Liver (tissue), 9 donors: Measurements from ENCODE around the gene AK1. TPM values are rescaled to one million over a fixed set of nuclear protein-coding genes. Genes with fewer than 3 reads are reported as not detected.

Experiments
- DNase-seq: peaks from one replicate; pipeline ENCODE4 v3.0.0-alpha.2; 2017; ENCODE audit warnings: low spot score
- H3K27ac ChIP-seq, 2 donors: one replicate each; pipeline ENCODE4 v1.7.0; 2013; ENCODE audit warnings: inconsistent platforms in 2 of 2, low read length in 2 of 2, control low read depth in 1 of 2, low read depth in 1 of 2, mild to moderate bottlenecking in 1 of 2
- H3K27me3 ChIP-seq, 4 donors: one replicate each; pipeline versions ENCODE4 v1.6.1 to v1.7.0; 2013; ENCODE audit warnings: low read length in 3 of 4, inconsistent platforms in 1 of 4, mild to moderate bottlenecking in 1 of 4, moderate library complexity in 1 of 4; ENCODE audit not compliant: control insufficient read depth in 4 of 4, insufficient read depth in 4 of 4
- H3K36me3 ChIP-seq, 4 donors: one replicate each; pipeline versions ENCODE4 v1.6.1 to v1.7.0; 2013; ENCODE audit warnings: low read length in 3 of 4, mild to moderate bottlenecking in 3 of 4, low read depth in 1 of 4, moderate library complexity in 1 of 4; ENCODE audit not compliant: control insufficient read depth in 4 of 4, insufficient read depth in 3 of 4
- H3K4me1 ChIP-seq, 4 donors: one replicate each; pipeline versions ENCODE4 v1.6.1 to v1.7.0; 2013; ENCODE audit warnings: low read length in 3 of 4, mild to moderate bottlenecking in 3 of 4, moderate library complexity in 1 of 4; ENCODE audit not compliant: control insufficient read depth in 4 of 4, insufficient read depth in 4 of 4
- H3K4me3 ChIP-seq, 3 donors: one replicate each; pipeline versions ENCODE4 v1.6.1 to v1.7.0; 2013; ENCODE audit warnings: low read length in 3 of 3, control low read depth in 1 of 3, low read depth in 1 of 3, mild to moderate bottlenecking in 1 of 3
- H3K9ac ChIP-seq, 2 donors: one replicate each; pipeline ENCODE4 v1.7.0; 2013; ENCODE audit warnings: low read length in 2 of 2, mild to moderate bottlenecking in 2 of 2, moderate library complexity in 2 of 2, control low read depth in 1 of 2, low read depth in 1 of 2
- H3K9me3 ChIP-seq, 4 donors: one replicate each; pipeline versions ENCODE4 v1.6.1 to v1.7.0; 2013; ENCODE audit warnings: low read length in 3 of 4; ENCODE audit not compliant: control insufficient read depth in 4 of 4
- ATF3 ChIP-seq: IDR thresholded peaks from 2 replicates; pipeline ENCODE4 v1.6.1; 2016; ENCODE audit warnings: antibody characterized with exemption
- CTCF ChIP-seq: fragments of 150-350 bp; IDR thresholded peaks from 2 replicates; pipeline ENCODE4 v1.5.1; 2017; ENCODE audit warnings: improper control_type of control experiment, low read depth, low read length; ENCODE audit not compliant: missing input control
- EGR1 ChIP-seq, 2 donors: IDR thresholded peaks; 2 replicates each; pipeline ENCODE4 v1.6.1; 2016 to 2018; ENCODE audit warnings: antibody characterized with exemption in 2 of 2, low read depth in 2 of 2
- FOXA1 ChIP-seq: IDR thresholded peaks from 2 replicates; pipeline ENCODE4 v1.6.1; 2016; ENCODE audit warnings: antibody characterized with exemption
- FOXA2 ChIP-seq: IDR thresholded peaks from 2 replicates; pipeline ENCODE4 v1.6.1; 2016; ENCODE audit warnings: antibody characterized with exemption
- GABPA ChIP-seq, 2 donors: IDR thresholded peaks in 1 of 2; conservative IDR thresholded peaks in 1 of 2; 2 replicates each; pipeline ENCODE4 v1.6.1; 2016; ENCODE audit warnings: antibody characterized with exemption in 2 of 2, mild to moderate bottlenecking in 1 of 2, moderate library complexity in 1 of 2
- HNF4G ChIP-seq: IDR thresholded peaks from 2 replicates; pipeline ENCODE4 v1.6.1; 2016; ENCODE audit warnings: antibody characterized with exemption
- JUND ChIP-seq, 2 donors: IDR thresholded peaks; 2 replicates each; pipeline ENCODE4 v1.6.1; 2016; ENCODE audit warnings: antibody characterized with exemption in 2 of 2
- MAX ChIP-seq: IDR thresholded peaks from 2 replicates; pipeline ENCODE4 v1.6.1; 2016; ENCODE audit warnings: antibody characterized with exemption
- NR2F2 ChIP-seq: IDR thresholded peaks from 2 replicates; pipeline ENCODE4 v1.6.1; 2016; ENCODE audit warnings: antibody characterized with exemption
- RAD21 ChIP-seq, 2 donors: IDR thresholded peaks; 2 replicates each; pipeline ENCODE4 v1.6.1; 2016; ENCODE audit warnings: antibody characterized with exemption in 2 of 2, mild to moderate bottlenecking in 2 of 2
- REST ChIP-seq: IDR thresholded peaks from 2 replicates; pipeline ENCODE4 v1.6.1; 2016; ENCODE audit warnings: antibody characterized with exemption, mild to moderate bottlenecking
- RXRA ChIP-seq, 2 donors: IDR thresholded peaks; 2 replicates each; pipeline ENCODE4 v1.6.1; 2017 to 2018; ENCODE audit warnings: antibody characterized with exemption in 2 of 2, mild to moderate bottlenecking in 1 of 2
- SP1 ChIP-seq: IDR thresholded peaks from 2 replicates; pipeline ENCODE4 v1.6.1; 2018; ENCODE audit warnings: antibody characterized with exemption, mild to moderate bottlenecking
- TAF1 ChIP-seq: conservative IDR thresholded peaks from 2 replicates; pipeline ENCODE4 v1.6.1; 2016; ENCODE audit warnings: antibody characterized with exemption, mild to moderate bottlenecking
- YY1 ChIP-seq: IDR thresholded peaks from 2 replicates; pipeline ENCODE4 v1.6.1; 2016; ENCODE audit warnings: antibody characterized with exemption, mild to moderate bottlenecking
- ZBTB33 ChIP-seq: IDR thresholded peaks from 2 replicates; pipeline ENCODE4 v1.6.1; 2016; ENCODE audit warnings: antibody characterized with exemption
- WGBS: extraction: QIAGEN DNeasy Blood & Tissue Kit; methylation state at CpG from one replicate; pipeline ENCODE4 v1.1.7; 2013; 5-methylcytosine and 5-hydroxymethylcytosine counted together
- polyA plus RNA-seq, 2 donors: library from polyadenylated mRNA; stranded (reverse) in 1 of 2; unstranded in 1 of 2; fragments of 200-250 nt in 1 of 2; fragments of >200 nt in 1 of 2; fragmentation: Nextera tagmentation in 1 of 2; extraction: Ambion mirVana in 1 of 2; gene quantifications; one replicate each; pipeline versions ENCODE4 v1.2.1 to v1.2.3, GENCODE V29; 2013 to 2015
- total RNA-seq, 2 donors: library from RNA; depleted of rRNA; stranded (reverse); fragments of >200 nt; gene quantifications; one replicate each; pipeline ENCODE4 v1.2.3, GENCODE V29; 2014
- donor health status: healthy.
- donor health status: healthy.
- donor health status: healthy.
- donor health status: healthy.
- donor health status: healthy.

The AK1 gene
- total and polyA plus RNA-seq, 4 donors = 10.6 to 78.3 (median 29.6) TPM

- peaks cover 0 to 6% (median 5%) of the 10 kb centered on the region in 4 donors for H3K9me3 ChIP-seq
- peaks cover 25 to 53% (median 38%) of the 10 kb centered on the region in 4 donors for H3K36me3 ChIP-seq
- no peak overlapping the region for H3K4me3 ChIP-seq
- H3K27me3 ChIP-seq = no peaks in the 10 kb centered on the region
- H3K4me1 ChIP-seq = peaks cover 0 to 20% (median 19%) of the 10 kb centered on the region in 4 donors
- no peak overlapping the region for H3K27ac ChIP-seq
- DNase-seq = no peak
- H3K9ac ChIP-seq = no peak overlapping the region
- TF ChIP-seq RAD21 (IDR thresholded peaks at IDR 0.05) (no peak), NR2F2 (no peak), ATF3 (no peak), YY1 (no peak), RXRA (IDR thresholded peaks at IDR 0.05) (no peak), HNF4G (no peak), FOXA1 (no peak), ZBTB33 (no peak), CTCF (no peak), REST (no peak), JUND (IDR thresholded peaks at IDR 0.05) (no peak), MAX (no peak), SP1 (no peak), EGR1 (IDR thresholded peaks at IDR 0.05; ENCODE audit: low read depth in 2 of 2) (no peak), TAF1 (no peak), FOXA2 (no peak)
- WGBS = 98% methylated on average over 4 of the region's 4 CpGs
Observed at GRCh38 chr9:127893392-127893791, 15.9 kb upstream of the AK1 start.

GRCh38 chr9:127892831-127893230 is 15.4 kb upstream of the AK1 start:
- Histone ChIP-seq H3K4me3 (no peak overlapping the region), H3K9ac (no peak overlapping the region), H3K27ac (no peak overlapping the region), H3K4me1 (peaks cover 0 to 18% (median 17%) of the 10 kb centered on the region in 4 donors), H3K27me3 (no peaks in the 10 kb centered on the region), H3K36me3 (peaks cover 25 to 55% (median 38%) of the 10 kb centered on the region in 4 donors), H3K9me3 (peaks cover 0 to 6% (median 5%) of the 10 kb centered on the region in 4 donors)
- 83% methylated on average over 6 of the region's 6 CpGs for WGBS
- DNase-seq = no peak
- TF ChIP-seq MAX (no peak), ATF3 (no peak), NR2F2 (no peak), GABPA (IDR thresholded peaks at IDR 0.05 in 1 of 2, conservative IDR thresholded peaks at IDR 0.05 in 1 of 2) (no peak), TAF1 (no peak), CTCF (no peak), RAD21 (IDR thresholded peaks at IDR 0.05) (no peak)
